Measurements from ENCODE around the gene TRDN.

DNA sequence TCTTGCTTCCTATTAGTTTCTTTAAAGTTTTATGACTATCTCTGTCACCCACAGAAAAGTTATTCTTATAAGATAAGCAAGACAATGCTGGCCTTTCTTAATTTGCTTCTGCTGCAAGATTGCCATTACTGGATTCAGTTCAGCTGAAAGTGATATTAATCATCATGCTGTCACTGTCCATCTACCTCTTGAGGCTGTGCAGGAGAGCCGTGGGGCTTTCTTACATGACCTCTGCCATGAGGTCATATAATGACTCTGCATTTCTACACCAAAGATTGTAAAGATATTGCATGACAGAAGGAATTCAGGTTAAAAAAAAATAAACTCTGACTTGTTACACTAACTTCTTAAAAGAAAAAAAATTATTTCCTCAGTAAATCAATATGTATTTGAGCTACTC is 106.9 kb downstream of the TRDN start:
- TF ChIP-seq, protein P1, sequence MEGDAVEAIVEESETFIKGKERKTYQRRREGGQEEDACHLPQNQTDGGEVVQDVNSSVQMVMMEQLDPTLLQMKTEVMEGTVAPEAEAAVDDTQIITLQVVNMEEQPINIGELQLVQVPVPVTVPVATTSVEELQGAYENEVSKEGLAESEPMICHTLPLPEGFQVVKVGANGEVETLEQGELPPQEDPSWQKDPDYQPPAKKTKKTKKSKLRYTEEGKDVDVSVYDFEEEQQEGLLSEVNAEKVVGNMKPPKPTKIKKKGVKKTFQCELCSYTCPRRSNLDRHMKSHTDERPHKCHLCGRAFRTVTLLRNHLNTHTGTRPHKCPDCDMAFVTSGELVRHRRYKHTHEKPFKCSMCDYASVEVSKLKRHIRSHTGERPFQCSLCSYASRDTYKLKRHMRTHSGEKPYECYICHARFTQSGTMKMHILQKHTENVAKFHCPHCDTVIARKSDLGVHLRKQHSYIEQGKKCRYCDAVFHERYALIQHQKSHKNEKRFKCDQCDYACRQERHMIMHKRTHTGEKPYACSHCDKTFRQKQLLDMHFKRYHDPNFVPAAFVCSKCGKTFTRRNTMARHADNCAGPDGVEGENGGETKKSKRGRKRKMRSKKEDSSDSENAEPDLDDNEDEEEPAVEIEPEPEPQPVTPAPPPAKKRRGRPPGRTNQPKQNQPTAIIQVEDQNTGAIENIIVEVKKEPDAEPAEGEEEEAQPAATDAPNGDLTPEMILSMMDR (conservative IDR thresholded peaks at IDR 0.05 in 1 of 2, IDR thresholded peaks at IDR 0.05 in 1 of 2; ENCODE audit: low read depth in 1 of 2, low read length in 2 of 2), result no peak
- no peak for TF ChIP-seq EZH2 (IDR thresholded peaks at IDR 0.05; ENCODE audit: low read length, missing control alignments)
